Caco-2 (cell line): Measurements from ENCODE around the gene MADCAM1. TPM values are rescaled to one million over a fixed set of nuclear protein-coding genes. Genes with fewer than 3 reads are reported as not detected.
A peak's percentile ranks its signal among the peaks of the same experiment; 100 is the strongest.

ENCODE experiments used
- BruUV-seq: library from RNA; stranded (reverse); fragments of 400-500 nt; replicated peaks from 2 replicates; lab custom pipeline; 2021; lab: Mats Ljungman, UMichigan
- CTCF ChIA-PET: fragments of 300-600 bp; sonication (Branson Sonifier 250); formaldehyde crosslinking; loops from one replicate; lab custom pipeline; 2022; ENCODE audit warnings: antibody characterized with exemption; lab: Charles Lee
- POLR2A ChIA-PET: fragments of 300-600 bp; sonication (Branson Sonifier 250); formaldehyde crosslinking; loops from one replicate; lab custom pipeline; 2022; ENCODE audit warnings: antibody characterized with exemption; lab: Charles Lee
- DNase-seq, 2 experiments: peaks; one replicate each; pipeline versions ENCODE4 v3.0.0 to v3.0.0-alpha.2; 2020 to 2022
- H3K27me3 ChIP-seq: replicated peaks from 2 replicates; pipeline ENCODE4 v1.6.0; 2011; ENCODE audit warnings: low read length; ENCODE audit not compliant: control insufficient read depth, insufficient read depth
- H3K36me3 ChIP-seq: 2 replicates; pipeline ENCODE4 v1.5.1; 2011; ENCODE audit warnings: low read length; ENCODE audit not compliant: control insufficient read depth, insufficient read depth
- H3K4me1 ChIP-seq: fragments of 250-450 bp; sonication (Bioruptor Pico); 2 replicates; pipeline ENCODE4 v1.5.1; 2020; ENCODE audit warnings: mild to moderate bottlenecking
- H3K4me3 ChIP-seq: 2 replicates; pipeline ENCODE4 v1.5.1; 2011; ENCODE audit warnings: low read depth, mild to moderate bottlenecking, control low read depth, low read length
- H3K9me3 ChIP-seq: fragments of 250-450 bp; sonication (Bioruptor Pico); 2 replicates; pipeline ENCODE4 v1.5.1; 2020; ENCODE audit warnings: mild to moderate bottlenecking, moderate library complexity
- H3K27ac Mint-ChIP-seq: one replicate; pipeline ENCODE4 v1.8.0; 2022; ENCODE audit warnings: mixed read lengths; ENCODE audit not compliant: unreplicated experiment
- H3K27me3 Mint-ChIP-seq: one replicate; pipeline ENCODE4 v1.8.0; 2022; ENCODE audit warnings: mixed read lengths; ENCODE audit not compliant: insufficient read depth, unreplicated experiment
- H3K36me3 Mint-ChIP-seq: one replicate; pipeline ENCODE4 v1.8.0; 2022; ENCODE audit warnings: mild to moderate bottlenecking, mixed read lengths; ENCODE audit not compliant: insufficient read depth, unreplicated experiment
- H3K4me1 Mint-ChIP-seq: one replicate; pipeline ENCODE4 v1.8.0; 2022; ENCODE audit warnings: low read depth, mixed read lengths; ENCODE audit not compliant: unreplicated experiment
- H3K4me3 Mint-ChIP-seq: one replicate; pipeline ENCODE4 v1.8.0; 2022; ENCODE audit warnings: mild to moderate bottlenecking, moderate library complexity, mixed read lengths; ENCODE audit not compliant: unreplicated experiment
- H3K9me3 Mint-ChIP-seq: one replicate; pipeline ENCODE4 v1.8.0; 2022; ENCODE audit warnings: mixed read lengths; ENCODE audit not compliant: unreplicated experiment
- intact Hi-C: fragments of 100-400 bp; cut with micrococcal nuclease; formaldehyde crosslinking; loops from one replicate; pipeline ENCODE4 v1.10.0; 2022; ENCODE audit not compliant: unreplicated experiment
- total RNA-seq: library from RNA; stranded (reverse); gene quantifications from 2 replicates; pipeline ENCODE4 v1.2.3, GENCODE V29; 2022
- TF ChIP-seq, protein P1 (sequence below), 2 experiments: fragments of 200-600 bp in 1 of 2; IDR thresholded peaks; 1 replicate in 1 of 2; 2 replicates in 1 of 2; pipeline versions ENCODE4 v1.5.1 to v1.8.0; 2011 to 2022; ENCODE audit warnings: antibody characterized with exemption in 1 of 2, control low read depth in 1 of 2, inconsistent platforms in 1 of 2, low read depth in 1 of 2, low read length in 1 of 2, mild to moderate bottlenecking in 1 of 2, moderate library complexity in 1 of 2; ENCODE audit not compliant: insufficient read depth in 1 of 2, severe bottlenecking in 1 of 2, unreplicated experiment in 1 of 2

The MADCAM1 gene
- total RNA-seq, 1 experiment from 2014 or later: 0.73 TPM

DNA sequence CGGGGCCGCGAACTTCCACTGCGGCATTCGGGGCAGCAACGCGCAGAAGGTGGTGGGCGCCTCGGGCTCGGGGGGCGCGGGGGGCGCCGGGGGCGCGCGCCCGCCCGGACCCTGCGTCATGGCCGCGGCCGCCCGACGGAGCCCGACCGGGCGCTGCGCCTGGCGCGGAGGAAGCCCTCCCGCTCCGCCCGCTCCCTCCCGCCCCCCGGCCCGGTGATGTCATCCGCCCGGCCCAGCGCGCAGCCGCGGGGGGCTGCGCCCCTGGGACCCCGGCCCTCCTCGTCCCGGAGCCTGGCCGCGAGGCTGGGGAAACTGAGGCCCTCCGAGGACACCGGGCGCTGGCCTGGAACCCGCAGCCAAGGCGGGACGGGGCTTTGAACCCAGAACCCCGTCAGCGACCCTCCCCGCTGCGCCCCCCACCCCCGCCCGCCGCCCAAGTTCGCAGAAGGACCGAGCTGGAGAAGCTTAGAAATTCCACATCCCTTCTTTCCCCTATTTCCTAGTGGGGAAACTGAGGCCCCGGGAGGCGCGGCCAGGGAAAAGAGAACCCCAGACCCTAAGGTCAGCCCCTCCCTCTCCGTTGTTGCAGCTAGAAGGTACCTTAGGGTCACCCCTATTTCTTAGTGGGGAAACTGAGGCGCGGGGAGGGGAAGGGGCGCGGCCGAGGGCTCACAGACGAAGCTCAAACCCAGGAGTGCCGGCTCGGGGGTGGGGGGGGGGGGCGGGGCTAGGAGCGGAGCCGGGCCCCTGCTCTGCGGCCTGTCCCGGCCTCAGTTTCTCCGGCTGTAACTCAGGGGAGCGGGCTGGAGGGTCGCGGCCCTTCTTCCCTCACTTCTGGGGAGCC lies 35.2 kb upstream of the MADCAM1 start, which contains the start of gene SHC2:
Gene SHC2, minus strand, starts transcription at position 157 of the 844 bp plus-strand sequence. Its CDS starts 37 bp downstream, at position 120.
- intact Hi-C loops: no loop called here
- H3K36me3 Mint-ChIP-seq: no peaks in the 10 kb centered on the region
- no peaks in the 10 kb centered on the region for H3K4me1 Mint-ChIP-seq
- ChIA-PET CTCF (no interaction called here), POLR2A (no interaction called here)
- Histone ChIP-seq H3K36me3 (no peaks in the 10 kb centered on the region), H3K27me3 (no peaks in the 10 kb centered on the region), H3K9me3 (no peaks in the 10 kb centered on the region), H3K4me3 (peak within 1 kb of the TSS; percentile 70), H3K4me1 (no peaks in the 10 kb centered on the region)
- BruUV-seq: no TSS peak
- H3K4me3 Mint-ChIP-seq: peak within 1 kb of the TSS; percentile 75
- H3K9me3 Mint-ChIP-seq: peaks cover 8% of the 10 kb centered on the region
- TF ChIP-seq, protein P1, sequence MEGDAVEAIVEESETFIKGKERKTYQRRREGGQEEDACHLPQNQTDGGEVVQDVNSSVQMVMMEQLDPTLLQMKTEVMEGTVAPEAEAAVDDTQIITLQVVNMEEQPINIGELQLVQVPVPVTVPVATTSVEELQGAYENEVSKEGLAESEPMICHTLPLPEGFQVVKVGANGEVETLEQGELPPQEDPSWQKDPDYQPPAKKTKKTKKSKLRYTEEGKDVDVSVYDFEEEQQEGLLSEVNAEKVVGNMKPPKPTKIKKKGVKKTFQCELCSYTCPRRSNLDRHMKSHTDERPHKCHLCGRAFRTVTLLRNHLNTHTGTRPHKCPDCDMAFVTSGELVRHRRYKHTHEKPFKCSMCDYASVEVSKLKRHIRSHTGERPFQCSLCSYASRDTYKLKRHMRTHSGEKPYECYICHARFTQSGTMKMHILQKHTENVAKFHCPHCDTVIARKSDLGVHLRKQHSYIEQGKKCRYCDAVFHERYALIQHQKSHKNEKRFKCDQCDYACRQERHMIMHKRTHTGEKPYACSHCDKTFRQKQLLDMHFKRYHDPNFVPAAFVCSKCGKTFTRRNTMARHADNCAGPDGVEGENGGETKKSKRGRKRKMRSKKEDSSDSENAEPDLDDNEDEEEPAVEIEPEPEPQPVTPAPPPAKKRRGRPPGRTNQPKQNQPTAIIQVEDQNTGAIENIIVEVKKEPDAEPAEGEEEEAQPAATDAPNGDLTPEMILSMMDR (IDR thresholded peaks at IDR 0.05; ENCODE audit: insufficient read depth in 1 of 2, low read depth in 1 of 2, low read length in 1 of 2, severe bottlenecking in 1 of 2, unreplicated experiment in 1 of 2): no peak
- no peak for DNase-seq
- H3K27me3 Mint-ChIP-seq: no peaks in the 10 kb centered on the region
- peak within 1 kb of the TSS; percentile 32 for H3K27ac Mint-ChIP-seq

DNA sequence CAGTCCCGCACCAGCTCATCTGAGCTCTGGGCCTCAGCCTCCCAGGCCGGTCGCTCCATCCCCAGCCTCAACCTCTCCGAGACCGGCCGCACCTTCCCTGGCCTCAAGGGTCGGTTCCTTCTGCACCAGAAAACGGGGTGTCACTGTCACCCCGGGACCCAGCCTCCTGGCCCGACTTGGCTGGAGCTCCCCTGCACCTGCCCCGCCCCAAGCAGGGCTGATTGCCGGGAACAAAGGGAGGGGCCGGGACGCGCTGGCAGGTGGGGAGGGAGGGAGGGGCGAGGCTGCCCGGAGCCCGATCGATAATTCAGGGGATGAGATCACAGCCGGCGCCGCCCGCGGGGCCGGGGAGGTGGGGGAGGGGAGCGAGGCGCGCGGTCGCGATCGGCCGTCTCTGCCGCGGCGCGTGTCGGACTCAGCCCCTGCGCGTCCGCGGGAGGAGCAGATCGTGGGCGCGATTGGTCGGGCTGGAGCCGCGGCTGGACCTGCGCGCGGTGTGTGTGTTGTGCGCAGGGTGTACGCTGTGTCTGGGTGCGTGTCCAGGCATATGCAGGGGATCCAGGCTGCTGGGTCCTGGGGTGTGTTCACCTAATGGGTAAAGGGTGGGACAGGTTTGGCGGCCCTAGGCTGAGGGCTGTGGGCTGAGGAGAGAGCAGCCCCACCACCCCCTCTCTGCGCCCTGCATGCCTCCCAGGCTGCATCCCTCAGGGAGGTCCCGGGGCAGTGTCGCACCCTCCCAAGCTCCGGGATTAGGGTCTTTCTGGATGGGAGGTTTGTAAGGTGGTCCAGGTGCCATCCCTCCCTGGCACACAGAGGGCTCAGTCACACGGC lies 34.4 kb upstream of the MADCAM1 start:
- intact Hi-C loops: no loop called here
- CTCF ChIA-PET: no interaction called here

More for the DNA sequence above, 34.4 kb upstream of the MADCAM1 start:
- TF ChIP-seq, protein P1 (IDR thresholded peaks at IDR 0.05; ENCODE audit: insufficient read depth in 1 of 2, low read depth in 1 of 2, low read length in 1 of 2, severe bottlenecking in 1 of 2, unreplicated experiment in 1 of 2): no peak
- no peaks in the 10 kb centered on the region for H3K27me3 ChIP-seq
- H3K4me3 Mint-ChIP-seq: peak overlapping the region; percentile 75
- H3K27me3 Mint-ChIP-seq: no peaks in the 10 kb centered on the region
- H3K4me1 ChIP-seq: no peaks in the 10 kb centered on the region
- DNase-seq: peak in 1 of 2 experiments; percentile 35
- POLR2A ChIA-PET: no interaction called here
- H3K4me1 Mint-ChIP-seq: no peaks in the 10 kb centered on the region
- BruUV-seq: no TSS peak
- peak overlapping the region; percentile 32 for H3K27ac Mint-ChIP-seq
- H3K9me3 ChIP-seq: no peaks in the 10 kb centered on the region
- no peaks in the 10 kb centered on the region for H3K36me3 ChIP-seq
- H3K4me3 ChIP-seq: peak overlapping the region; percentile 31
- no peaks in the 10 kb centered on the region for H3K36me3 Mint-ChIP-seq
- H3K9me3 Mint-ChIP-seq: peaks cover 16% of the 10 kb centered on the region
